Stimulated activated CD4-positive, alpha-beta T cell treated with anti-CD3 and anti-CD28 coated beads, Interleukin-1b, Interleukin-23, amount 100 ng/mL, for 4 hours (primary cell): Measurements from ENCODE around the gene HDAC4.

ENCODE experiments used
- DNase-seq, 2 donors: peaks; one replicate each; pipeline ENCODE4 v3.0.0-alpha.2; 2020; ENCODE audit warnings: low read depth in 2 of 2

HDAC4 gene

GRCh38 chr2:239429473-239430350 lies 28.9 kb upstream of the HDAC4 start:
- DNase-seq: no peak

DNA sequence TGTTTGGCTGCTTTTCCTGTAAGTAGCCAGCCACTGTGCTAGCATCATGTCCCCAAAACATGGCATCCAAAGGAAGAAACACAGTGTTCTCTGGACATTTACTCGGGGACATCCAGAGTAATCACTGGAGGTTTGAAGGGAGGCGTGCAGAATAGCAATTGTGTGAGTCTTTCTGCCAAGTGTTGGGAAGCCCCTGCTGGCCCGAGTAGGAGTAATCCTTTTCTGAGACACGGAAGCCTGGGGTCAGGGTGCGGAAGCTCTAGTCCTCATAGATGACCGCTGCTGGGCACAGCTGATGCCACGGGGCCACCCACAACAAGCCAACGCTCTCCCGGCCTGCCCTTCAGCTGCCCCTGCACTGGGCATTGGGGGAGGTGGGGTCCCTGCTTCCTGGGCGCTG lies 24.8 kb upstream of the HDAC4 start:
- no peak for DNase-seq

GRCh38 chr2:239424337-239425045 lies 23.7 kb upstream of the HDAC4 start:
- no peak for DNase-seq

DNA sequence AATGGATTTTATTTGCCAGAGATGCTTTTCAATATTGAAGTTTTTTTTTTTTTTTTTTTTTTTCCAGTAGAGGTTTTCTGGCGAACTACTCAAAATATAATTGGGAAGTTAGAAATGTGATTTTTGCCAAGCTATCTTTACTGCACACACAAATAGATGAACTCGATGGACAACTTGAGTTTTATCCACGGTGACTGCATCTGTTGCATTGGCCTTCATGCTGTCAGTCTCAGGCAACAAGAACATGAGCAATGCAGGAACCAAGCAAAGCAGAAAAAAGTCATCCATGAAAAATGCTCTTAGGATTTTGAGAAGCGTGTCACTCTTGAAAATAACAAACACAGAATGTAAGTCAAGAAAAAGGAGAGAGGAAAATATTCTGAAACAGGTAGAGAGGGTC lies 22.7 kb upstream of the HDAC4 start:
- DNase-seq: no peak

- DNase-seq: no peak
Measured at GRCh38 chr2:239421851-239422250, 21.0 kb upstream of the HDAC4 start.

DNA sequence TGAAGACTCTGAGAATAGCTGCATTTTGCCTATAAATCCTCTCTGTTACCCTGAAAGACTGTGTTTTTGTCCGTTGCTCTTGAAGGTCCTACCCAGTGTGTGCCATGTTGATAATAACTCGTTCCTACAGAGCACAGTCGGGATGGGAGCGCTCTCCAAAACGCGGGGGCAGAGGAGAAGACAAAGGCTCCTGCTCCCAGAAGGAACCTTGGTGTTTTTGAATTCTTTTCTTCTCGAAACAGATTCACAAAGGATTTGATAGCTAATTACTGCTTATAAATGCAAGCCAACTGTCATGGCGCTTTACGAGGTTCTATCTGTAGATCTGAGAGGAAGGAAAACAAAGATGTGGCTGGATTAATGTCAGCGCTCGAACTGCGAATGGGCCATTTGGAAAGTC lies 19.3 kb upstream of the HDAC4 start:
- DNase-seq: no peak

DNA sequence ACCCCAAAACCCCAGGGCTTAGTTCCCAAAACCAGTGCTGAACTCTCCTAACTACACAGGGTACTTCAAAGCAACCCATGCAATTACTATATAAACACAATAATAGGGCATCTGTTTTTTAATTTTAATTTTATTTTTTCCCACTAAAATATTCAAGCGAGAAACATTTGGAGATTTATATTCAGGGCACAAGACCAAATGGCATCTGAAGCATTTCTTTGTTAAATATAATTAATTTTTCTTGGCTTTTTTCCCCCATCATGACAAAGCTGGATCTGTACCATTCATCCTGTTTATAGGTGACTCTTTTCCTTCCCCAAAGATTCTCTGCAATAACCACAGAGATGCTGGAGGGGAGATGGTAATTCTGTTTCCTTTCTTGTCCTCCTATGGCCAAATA lies 18.1 kb upstream of the HDAC4 start:
- DNase-seq: no peak

- no peak for DNase-seq
Measured at GRCh38 chr2:239412905-239413603, 12.2 kb upstream of the HDAC4 start.

DNA sequence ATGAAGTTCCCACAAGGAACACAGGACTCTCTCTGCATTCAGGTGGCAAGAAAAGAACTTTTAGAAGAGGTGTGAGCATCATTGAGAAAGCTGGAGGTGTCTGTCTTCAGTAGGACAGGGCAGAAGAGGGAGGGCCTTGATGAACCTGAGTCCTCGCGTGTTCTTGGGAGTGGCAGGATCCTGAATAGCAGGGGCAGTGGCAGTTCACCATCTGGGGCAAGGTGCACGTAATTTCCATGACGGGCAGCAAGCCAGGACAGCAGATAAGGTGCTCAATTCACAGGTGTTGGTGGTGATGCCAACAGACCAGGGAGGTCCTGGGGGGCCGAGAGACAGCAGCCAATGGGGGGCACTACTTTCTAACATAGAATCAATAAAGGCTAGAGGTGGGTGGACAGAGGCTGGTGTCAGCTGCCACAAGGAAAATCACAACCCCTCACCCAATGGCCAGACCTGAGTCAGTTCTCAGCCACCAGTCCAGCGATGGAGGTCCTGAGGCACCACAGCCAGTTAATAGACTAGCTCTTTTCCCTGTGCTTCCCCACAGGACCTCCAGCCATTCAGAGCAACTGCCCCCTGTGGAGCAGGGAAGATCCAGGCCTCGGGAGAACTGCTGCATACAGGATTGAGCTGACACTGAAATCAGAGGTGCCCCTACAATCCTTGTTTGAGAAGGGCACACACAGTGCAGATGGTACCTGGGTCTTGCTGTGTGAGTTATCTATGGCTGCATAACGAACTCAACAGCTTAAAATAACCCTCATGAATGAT lies 10.9 kb upstream of the HDAC4 start:
- DNase-seq: no peak

DNA sequence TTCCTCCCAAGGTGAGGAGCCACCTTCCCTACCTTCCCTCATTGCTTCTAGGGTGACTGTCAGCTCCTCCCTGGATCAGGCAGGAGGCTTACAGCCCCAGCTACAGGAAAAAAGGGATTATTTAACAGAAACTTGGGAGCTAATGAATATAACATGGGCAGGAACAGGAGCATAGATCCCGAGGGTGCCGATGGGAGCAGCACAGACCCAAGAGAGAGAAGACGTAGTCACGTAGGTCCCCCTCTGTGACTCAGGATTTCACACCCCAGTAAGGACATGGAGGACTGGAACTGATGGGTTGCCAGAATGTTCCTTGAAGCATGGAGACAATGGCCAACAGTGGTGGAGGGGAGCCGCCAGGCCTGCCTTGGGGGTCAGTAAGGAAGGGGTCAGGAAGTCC lies 10.3 kb upstream of the HDAC4 start:
- no peak for DNase-seq

GRCh38 chr2:239409976-239410375 lies 9.2 kb upstream of the HDAC4 start:
- DNase-seq: no peak

- DNase-seq: no peak
Measured at GRCh38 chr2:239407112-239407511, 6.3 kb upstream of the HDAC4 start.

GRCh38 chr2:239406316-239406995 lies 5.6 kb upstream of the HDAC4 start:
- DNase-seq: no peak

- no peak for DNase-seq
Measured at GRCh38 chr2:239405071-239405470, 4.3 kb upstream of the HDAC4 start.

GRCh38 chr2:239402666-239403065 lies 1.8 kb upstream of the HDAC4 start:
- DNase-seq: no peak

- no peak for DNase-seq
Measured at GRCh38 chr2:239401881-239402233, 1.0 kb upstream of the HDAC4 start.

DNA sequence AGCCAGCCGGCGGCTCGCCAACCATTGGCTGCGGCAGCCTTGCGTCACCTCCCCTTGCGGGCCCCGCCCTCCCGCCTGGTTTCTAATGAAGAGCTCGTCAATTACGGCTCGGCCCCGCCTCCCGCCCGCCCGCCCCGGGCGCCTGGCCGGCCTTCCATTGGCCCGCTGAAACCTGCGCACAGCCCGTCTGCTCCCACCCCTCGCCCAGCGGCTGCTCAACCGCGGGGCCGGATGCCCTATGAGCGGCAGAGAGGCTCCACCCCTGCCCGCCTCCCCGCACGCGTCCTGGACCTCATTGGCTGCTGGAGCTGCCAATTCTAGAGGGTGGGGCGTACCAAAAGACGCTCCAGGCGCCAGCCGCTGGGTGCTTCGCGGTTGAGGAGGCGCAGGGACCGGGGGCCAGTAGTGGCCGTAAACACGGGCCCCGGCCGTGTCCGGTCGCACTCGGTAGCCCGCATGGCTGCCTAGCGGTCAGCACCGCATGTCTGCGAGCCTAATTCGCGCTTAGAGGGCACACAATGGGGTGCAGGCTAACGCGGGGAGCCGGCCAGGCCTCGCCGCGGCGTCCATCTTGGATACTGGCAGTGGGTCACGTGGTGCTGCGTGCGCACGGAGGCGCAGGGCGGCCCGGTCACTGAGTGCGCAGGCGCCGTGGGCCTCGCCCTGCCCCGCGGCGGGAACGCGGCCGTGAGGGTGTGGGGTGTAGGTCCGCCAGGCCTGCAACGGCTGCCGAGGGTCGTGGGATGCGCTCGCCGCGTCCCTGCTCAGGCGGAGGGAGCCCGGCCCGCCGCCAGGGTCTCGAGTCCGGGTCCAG lies 454 bp upstream of the HDAC4 start:
- peak; percentile 98 to 99 for DNase-seq

GRCh38 chr2:239399921-239400595 lies 762 bp downstream of the HDAC4 start:
- DNase-seq: no peak

DNA sequence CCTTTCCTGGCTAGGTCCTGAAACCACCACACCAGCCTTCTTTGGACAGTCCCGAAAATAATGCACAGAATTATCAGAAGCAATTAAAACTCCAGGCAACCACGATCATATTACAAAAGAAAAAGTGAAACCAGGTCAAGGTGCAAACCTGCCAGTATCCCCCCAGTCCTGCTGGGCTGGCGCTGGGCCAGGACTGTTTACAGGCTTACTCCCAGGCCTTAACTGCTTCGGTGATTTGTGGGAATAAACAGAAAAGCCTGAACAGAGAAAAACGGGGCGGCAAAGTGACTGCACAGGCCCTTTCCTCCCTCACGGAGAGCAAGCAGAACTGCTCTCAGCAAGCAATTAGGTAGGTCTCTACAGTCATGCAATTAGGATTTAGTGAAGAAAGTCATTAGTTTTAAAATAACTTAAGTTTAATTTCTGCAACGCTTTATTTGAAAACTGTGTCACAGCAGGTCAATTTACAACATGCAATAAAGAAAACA lies 1.3 kb downstream of the HDAC4 start:
- peak; percentile 13 to 36 for DNase-seq

- no peak for DNase-seq
Measured at GRCh38 chr2:239398521-239398921, 2.3 kb downstream of the HDAC4 start.
